Measurements from ENCODE around the gene PLCB2. TPM values are rescaled to one million over a fixed set of nuclear protein-coding genes. Genes with fewer than 3 reads are reported as not detected.

PLCB2 gene
- total and polyA plus RNA-seq, 9 of the 15 experiments (the other 6 are each of a cell fraction or from before 2014, with no cell fraction given) = 0.37 to 12.3 (median 8.0) TPM

DNA sequence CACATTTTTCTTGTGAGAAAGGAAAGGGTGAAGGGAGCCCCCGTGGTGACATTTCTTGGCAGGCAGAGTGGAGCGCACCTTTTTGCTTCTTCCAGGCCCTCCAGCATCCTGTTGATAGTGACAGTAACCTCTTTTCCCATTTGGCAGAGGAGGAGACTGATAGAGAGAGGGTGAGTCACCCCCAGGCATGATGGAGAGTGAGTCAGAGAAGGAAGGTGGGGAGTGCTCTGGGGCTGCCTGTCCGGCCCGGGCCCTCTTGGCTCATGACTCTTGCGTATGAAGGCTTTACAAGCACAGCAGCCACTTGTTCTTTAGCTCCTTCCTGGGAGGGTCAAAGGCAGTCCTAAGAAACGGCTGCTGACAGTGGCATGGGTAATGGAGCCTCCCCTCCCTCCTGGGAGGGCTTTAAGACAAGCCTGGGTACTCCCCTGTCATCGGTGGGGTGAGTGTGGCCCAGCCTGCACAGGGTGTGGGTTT, 40.9 kb downstream of the PLCB2 start (continued):
- TF ChIP-seq, protein P1, sequence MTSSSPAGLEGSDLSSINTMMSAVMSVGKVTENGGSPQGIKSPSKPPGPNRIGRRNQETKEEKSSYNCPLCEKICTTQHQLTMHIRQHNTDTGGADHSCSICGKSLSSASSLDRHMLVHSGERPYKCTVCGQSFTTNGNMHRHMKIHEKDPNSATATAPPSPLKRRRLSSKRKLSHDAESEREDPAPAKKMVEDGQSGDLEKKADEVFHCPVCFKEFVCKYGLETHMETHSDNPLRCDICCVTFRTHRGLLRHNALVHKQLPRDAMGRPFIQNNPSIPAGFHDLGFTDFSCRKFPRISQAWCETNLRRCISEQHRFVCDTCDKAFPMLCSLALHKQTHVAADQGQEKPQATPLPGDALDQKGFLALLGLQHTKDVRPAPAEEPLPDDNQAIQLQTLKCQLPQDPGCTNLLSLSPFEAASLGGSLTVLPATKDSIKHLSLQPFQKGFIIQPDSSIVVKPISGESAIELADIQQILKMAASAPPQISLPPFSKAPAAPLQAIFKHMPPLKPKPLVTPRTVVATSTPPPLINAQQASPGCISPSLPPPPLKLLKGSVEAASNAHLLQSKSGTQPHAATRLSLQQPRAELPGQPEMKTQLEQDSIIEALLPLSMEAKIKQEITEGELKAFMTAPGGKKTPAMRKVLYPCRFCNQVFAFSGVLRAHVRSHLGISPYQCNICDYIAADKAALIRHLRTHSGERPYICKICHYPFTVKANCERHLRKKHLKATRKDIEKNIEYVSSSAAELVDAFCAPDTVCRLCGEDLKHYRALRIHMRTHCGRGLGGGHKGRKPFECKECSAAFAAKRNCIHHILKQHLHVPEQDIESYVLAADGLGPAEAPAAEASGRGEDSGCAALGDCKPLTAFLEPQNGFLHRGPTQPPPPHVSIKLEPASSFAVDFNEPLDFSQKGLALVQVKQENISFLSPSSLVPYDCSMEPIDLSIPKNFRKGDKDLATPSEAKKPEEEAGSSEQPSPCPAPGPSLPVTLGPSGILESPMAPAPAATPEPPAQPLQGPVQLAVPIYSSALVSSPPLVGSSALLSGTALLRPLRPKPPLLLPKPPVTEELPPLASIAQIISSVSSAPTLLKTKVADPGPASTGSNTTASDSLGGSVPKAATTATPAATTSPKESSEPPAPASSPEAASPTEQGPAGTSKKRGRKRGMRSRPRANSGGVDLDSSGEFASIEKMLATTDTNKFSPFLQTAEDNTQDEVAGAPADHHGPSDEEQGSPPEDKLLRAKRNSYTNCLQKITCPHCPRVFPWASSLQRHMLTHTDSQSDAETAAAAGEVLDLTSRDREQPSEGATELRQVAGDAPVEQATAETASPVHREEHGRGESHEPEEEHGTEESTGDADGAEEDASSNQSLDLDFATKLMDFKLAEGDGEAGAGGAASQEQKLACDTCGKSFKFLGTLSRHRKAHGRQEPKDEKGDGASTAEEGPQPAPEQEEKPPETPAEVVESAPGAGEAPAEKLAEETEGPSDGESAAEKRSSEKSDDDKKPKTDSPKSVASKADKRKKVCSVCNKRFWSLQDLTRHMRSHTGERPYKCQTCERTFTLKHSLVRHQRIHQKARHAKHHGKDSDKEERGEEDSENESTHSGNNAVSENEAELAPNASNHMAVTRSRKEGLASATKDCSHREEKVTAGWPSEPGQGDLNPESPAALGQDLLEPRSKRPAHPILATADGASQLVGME (CRISPR knock-in tag; IDR thresholded peaks at IDR 0.05) = peak; percentile 24; the same call in 1 of the 2 replicates
- TF ChIP-seq XRCC5 (IDR thresholded peaks at IDR 0.05; ENCODE audit: low read depth, low read length) = no peak
- TF ChIP-seq TAF9B (IDR thresholded peaks at IDR 0.05; ENCODE audit: partially characterized antibody) = no peak
- TF ChIP-seq, protein P2, sequence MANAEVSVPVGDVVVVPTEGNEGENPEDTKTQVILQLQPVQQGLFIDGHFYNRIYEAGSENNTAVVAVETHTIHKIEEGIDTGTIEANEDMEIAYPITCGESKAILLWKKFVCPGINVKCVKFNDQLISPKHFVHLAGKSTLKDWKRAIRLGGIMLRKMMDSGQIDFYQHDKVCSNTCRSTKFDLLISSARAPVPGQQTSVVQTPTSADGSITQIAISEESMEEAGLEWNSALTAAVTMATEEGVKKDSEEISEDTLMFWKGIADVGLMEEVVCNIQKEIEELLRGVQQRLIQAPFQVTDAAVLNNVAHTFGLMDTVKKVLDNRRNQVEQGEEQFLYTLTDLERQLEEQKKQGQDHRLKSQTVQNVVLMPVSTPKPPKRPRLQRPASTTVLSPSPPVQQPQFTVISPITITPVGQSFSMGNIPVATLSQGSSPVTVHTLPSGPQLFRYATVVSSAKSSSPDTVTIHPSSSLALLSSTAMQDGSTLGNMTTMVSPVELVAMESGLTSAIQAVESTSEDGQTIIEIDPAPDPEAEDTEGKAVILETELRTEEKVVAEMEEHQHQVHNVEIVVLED (CRISPR knock-in tag; IDR thresholded peaks at IDR 0.05) = no peak
- no peak for TF ChIP-seq NCOA4 (IDR thresholded peaks at IDR 0.05; ENCODE audit: partially characterized antibody)
- TF ChIP-seq ZC3H4 (CRISPR knock-in tag; IDR thresholded peaks at IDR 0.05; ENCODE audit: borderline replicate concordance) = no peak
- TF ChIP-seq, protein P3, sequence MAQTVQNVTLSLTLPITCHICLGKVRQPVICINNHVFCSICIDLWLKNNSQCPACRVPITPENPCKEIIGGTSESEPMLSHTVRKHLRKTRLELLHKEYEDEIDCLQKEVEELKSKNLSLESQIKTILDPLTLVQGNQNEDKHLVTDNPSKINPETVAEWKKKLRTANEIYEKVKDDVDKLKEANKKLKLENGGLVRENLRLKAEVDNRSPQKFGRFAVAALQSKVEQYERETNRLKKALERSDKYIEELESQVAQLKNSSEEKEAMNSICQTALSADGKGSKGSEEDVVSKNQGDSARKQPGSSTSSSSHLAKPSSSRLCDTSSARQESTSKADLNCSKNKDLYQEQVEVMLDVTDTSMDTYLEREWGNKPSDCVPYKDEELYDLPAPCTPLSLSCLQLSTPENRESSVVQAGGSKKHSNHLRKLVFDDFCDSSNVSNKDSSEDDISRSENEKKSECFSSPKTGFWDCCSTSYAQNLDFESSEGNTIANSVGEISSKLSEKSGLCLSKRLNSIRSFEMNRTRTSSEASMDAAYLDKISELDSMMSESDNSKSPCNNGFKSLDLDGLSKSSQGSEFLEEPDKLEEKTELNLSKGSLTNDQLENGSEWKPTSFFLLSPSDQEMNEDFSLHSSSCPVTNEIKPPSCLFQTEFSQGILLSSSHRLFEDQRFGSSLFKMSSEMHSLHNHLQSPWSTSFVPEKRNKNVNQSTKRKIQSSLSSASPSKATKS (CRISPR knock-in tag; IDR thresholded peaks at IDR 0.05) = no peak
- TF ChIP-seq, protein P4, sequence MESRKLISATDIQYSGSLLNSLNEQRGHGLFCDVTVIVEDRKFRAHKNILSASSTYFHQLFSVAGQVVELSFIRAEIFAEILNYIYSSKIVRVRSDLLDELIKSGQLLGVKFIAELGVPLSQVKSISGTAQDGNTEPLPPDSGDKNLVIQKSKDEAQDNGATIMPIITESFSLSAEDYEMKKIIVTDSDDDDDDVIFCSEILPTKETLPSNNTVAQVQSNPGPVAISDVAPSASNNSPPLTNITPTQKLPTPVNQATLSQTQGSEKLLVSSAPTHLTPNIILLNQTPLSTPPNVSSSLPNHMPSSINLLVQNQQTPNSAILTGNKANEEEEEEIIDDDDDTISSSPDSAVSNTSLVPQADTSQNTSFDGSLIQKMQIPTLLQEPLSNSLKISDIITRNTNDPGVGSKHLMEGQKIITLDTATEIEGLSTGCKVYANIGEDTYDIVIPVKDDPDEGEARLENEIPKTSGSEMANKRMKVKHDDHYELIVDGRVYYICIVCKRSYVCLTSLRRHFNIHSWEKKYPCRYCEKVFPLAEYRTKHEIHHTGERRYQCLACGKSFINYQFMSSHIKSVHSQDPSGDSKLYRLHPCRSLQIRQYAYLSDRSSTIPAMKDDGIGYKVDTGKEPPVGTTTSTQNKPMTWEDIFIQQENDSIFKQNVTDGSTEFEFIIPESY (CRISPR knock-in tag; IDR thresholded peaks at IDR 0.05) = 0 out of 2 replicates have a peak, but pooled peaks have one; percentile 21
- TF ChIP-seq HDAC2 (IDR thresholded peaks at IDR 0.05) = peak; percentile 88
- no peak for TF ChIP-seq HOXB6 (CRISPR knock-in tag; IDR thresholded peaks at IDR 0.05; ENCODE audit: borderline replicate concordance)
- TF ChIP-seq, protein P5, sequence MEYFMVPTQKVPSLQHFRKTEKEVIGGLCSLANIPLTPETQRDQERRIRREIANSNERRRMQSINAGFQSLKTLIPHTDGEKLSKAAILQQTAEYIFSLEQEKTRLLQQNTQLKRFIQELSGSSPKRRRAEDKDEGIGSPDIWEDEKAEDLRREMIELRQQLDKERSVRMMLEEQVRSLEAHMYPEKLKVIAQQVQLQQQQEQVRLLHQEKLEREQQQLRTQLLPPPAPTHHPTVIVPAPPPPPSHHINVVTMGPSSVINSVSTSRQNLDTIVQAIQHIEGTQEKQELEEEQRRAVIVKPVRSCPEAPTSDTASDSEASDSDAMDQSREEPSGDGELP (CRISPR knock-in tag; IDR thresholded peaks at IDR 0.05; ENCODE audit: borderline replicate concordance) = no peak
- peak in 1 of 2 experiments; percentile 67; a peak in 2 of 4 replicates for TF ChIP-seq HDAC1 (IDR thresholded peaks at IDR 0.05)
- peak; percentile 94 for TF ChIP-seq SMARCA4 (IDR thresholded peaks at IDR 0.05)
- peak; percentile 60; the same call in 1 of the 2 replicates for TF ChIP-seq ETV5 (CRISPR knock-in tag; IDR thresholded peaks at IDR 0.05; ENCODE audit: low read depth)
